Mesenteric fat pad (tissue), 1 donor: ENCODE results near the gene DBNL. TPM values are rescaled to one million over a fixed set of nuclear protein-coding genes. Genes with fewer than 3 reads are reported as not detected.

ENCODE experiments used
- DNase-seq: peaks from one replicate; pipeline ENCODE4 v3.0.0-alpha.2; 2020; ENCODE audit warnings: low spot score
- microRNA-seq: library from miRNA; unstranded; fragments of <30 nt; microRNA quantifications from one replicate; pipeline ENCODE4 v1.2.0, GENCODE V29; 2020; ENCODE audit warnings: borderline number of aligned reads
- total RNA-seq: library from RNA; stranded (reverse); fragmentation: NEBNext Ultra II Directional; extraction: Animal tissue kit (Norgen Biotek cat#: 25700); gene quantifications from one replicate; pipeline ENCODE4 v1.2.1, GENCODE V29; 2021
- donor health status: DM: yes; HTN: yes; CAD: no.

The DBNL gene
- total RNA-seq, 1 donor from 2014 or later = 99.0 TPM

- no peak for DNase-seq
Observed at GRCh38 chr7:44108768-44109750, 64.6 kb downstream of the DBNL start.

- DNase-seq = no peak
Observed at GRCh38 chr7:44109991-44110390, 65.5 kb downstream of the DBNL start.

- no peak for DNase-seq
Observed at GRCh38 chr7:44110719-44111635, 66.5 kb downstream of the DBNL start.

Small RNA genes within 50 kb of the gene (microRNA-seq; reads per million reads assigned to microRNA genes)
- gene MIR6837 (not detected), gene MIR6838 (not detected)

Other genes starting within 250 kb of the DBNL start
- gene MRPS24, start 175.2 kb upstream of the DBNL start, total RNA-seq = 78.5 TPM
- gene URGCP, start 138.1 kb upstream of the DBNL start, total RNA-seq = 44.3 TPM
- 25.1 TPM for gene UBE2D4, start 118.3 kb upstream of the DBNL start, total RNA-seq
- not detected for gene SPDYE1, start 46.8 kb upstream of the DBNL start, total RNA-seq
- not detected for gene PGAM2, start 20.9 kb downstream of the DBNL start, total RNA-seq
- gene POLM, start 37.8 kb downstream of the DBNL start, total RNA-seq = 15.5 TPM
- gene AEBP1, start 59.6 kb downstream of the DBNL start, total RNA-seq = 267 TPM
- 60.2 TPM for gene POLD2, start 78.8 kb downstream of the DBNL start, total RNA-seq
- not detected for gene MYL7, start 96.6 kb downstream of the DBNL start, total RNA-seq
- 0.48 TPM for gene GCK, start 144.7 kb downstream of the DBNL start, total RNA-seq
- gene YKT6, start 156.3 kb downstream of the DBNL start, total RNA-seq = 77.4 TPM